OCI-LY1 (cell line): ENCODE results near the gene MDGA2.

ENCODE experiments used
- H2AFZ ChIP-seq: fragments of 200-600 bp; sonication (generic), shearing (Covaris generic); 2 replicates; pipeline ENCODE4 v1.6.0; 2014; ENCODE audit warnings: antibody characterized with exemption, mild to moderate bottlenecking, low read length
- H3F3A ChIP-seq: fragments of 200-600 bp; sonication (generic), shearing (Covaris generic); 2 replicates; pipeline ENCODE4 v1.6.0; 2014; ENCODE audit warnings: mild to moderate bottlenecking, antibody characterized with exemption, low read length, moderate library complexity; ENCODE audit not compliant: insufficient read depth
- H3K27ac ChIP-seq: fragments of 200-600 bp; sonication (generic); 2 replicates; pipeline ENCODE4 v1.5.1; 2014; ENCODE audit warnings: low read length, mixed run types, mild to moderate bottlenecking, low read depth; ENCODE audit not compliant: poor library complexity, severe bottlenecking
- H3K27me3 ChIP-seq: fragments of 200-600 bp; sonication (generic); 2 replicates; pipeline ENCODE4 v1.6.0; 2014; ENCODE audit warnings: antibody characterized with exemption, mild to moderate bottlenecking, low read length, moderate library complexity; ENCODE audit not compliant: insufficient read depth
- H3K36me3 ChIP-seq: fragments of 200-600 bp; sonication (generic); 2 replicates; pipeline ENCODE4 v1.6.1; 2014; ENCODE audit warnings: mild to moderate bottlenecking, antibody characterized with exemption, low read length, moderate library complexity, mixed read lengths; ENCODE audit not compliant: insufficient read depth
- H3K4me1 ChIP-seq: fragments of 200-600 bp; sonication (generic); 2 replicates; pipeline ENCODE4 v1.5.1; 2014; ENCODE audit warnings: mild to moderate bottlenecking, low read length, moderate library complexity; ENCODE audit not compliant: insufficient read depth, severe bottlenecking
- H3K4me2 ChIP-seq: fragments of 200-600 bp; sonication (generic), shearing (Covaris generic); 2 replicates; pipeline ENCODE4 v1.6.1; 2014; ENCODE audit warnings: low read length
- H3K4me3 ChIP-seq: fragments of 200-600 bp; sonication (generic); 2 replicates; pipeline ENCODE4 v1.5.1; 2014; ENCODE audit warnings: low read length, low read depth, mild to moderate bottlenecking, mixed read lengths; ENCODE audit not compliant: poor library complexity, severe bottlenecking
- H3K79me2 ChIP-seq: fragments of 200-600 bp; shearing (Covaris generic); 2 replicates; pipeline ENCODE4 v1.6.1; 2016; ENCODE audit warnings: mixed run types, low read length, mixed read lengths; ENCODE audit not compliant: insufficient read depth
- H3K9ac ChIP-seq: fragments of 200-600 bp; sonication (generic), shearing (Covaris generic); 2 replicates; pipeline ENCODE4 v1.6.1; 2014; ENCODE audit warnings: mild to moderate bottlenecking, low read length, mixed read lengths
- H3K9me2 ChIP-seq: fragments of 200-600 bp; sonication (generic), shearing (Covaris generic); 2 replicates; pipeline ENCODE4 v1.6.1; 2014; ENCODE audit warnings: low read depth, mild to moderate bottlenecking, low read length, mixed read lengths
- H3K9me3 ChIP-seq: fragments of 200-600 bp; shearing (Covaris generic); 2 replicates; pipeline ENCODE4 v1.6.1; 2014; ENCODE audit warnings: low read length, mixed read lengths
- H4K20me1 ChIP-seq: fragments of 200-600 bp; sonication (generic), shearing (Covaris generic); 2 replicates; pipeline ENCODE4 v1.6.0; 2016; ENCODE audit warnings: mild to moderate bottlenecking, low read length; ENCODE audit not compliant: insufficient read depth
- CTCF ChIP-seq: fragments of 200-600 bp; sonication (generic), shearing (Covaris generic); IDR thresholded peaks from 2 replicates; pipeline ENCODE4 v1.5.1; 2017; ENCODE audit warnings: mild to moderate bottlenecking, antibody characterized with exemption, low read length, moderate library complexity, mixed read lengths
- EZH2 ChIP-seq: fragments of 200-600 bp; sonication (generic), shearing (Covaris generic); IDR thresholded peaks from 2 replicates; pipeline ENCODE4 v1.8.0; 2017; ENCODE audit warnings: borderline replicate concordance, mixed run types, mild to moderate bottlenecking, antibody characterized with exemption, low read length, moderate library complexity, mixed read lengths

Gene MDGA2

GRCh38 chr14:47332106-47332505 is 343.3 kb downstream of the MDGA2 start:
- no peak overlapping the region for H3K4me3 ChIP-seq
- no peaks in the 10 kb centered on the region for H3K27me3 ChIP-seq
- no peaks in the 10 kb centered on the region for H3K9me2 ChIP-seq
- H3K36me3 ChIP-seq: no peaks in the 10 kb centered on the region
- no peaks in the 10 kb centered on the region for H3F3A ChIP-seq
- TF ChIP-seq EZH2 (no peak), CTCF (no peak)
- no peak overlapping the region for H3K9ac ChIP-seq
- no peaks in the 10 kb centered on the region for H4K20me1 ChIP-seq
- no peaks in the 10 kb centered on the region for H3K79me2 ChIP-seq
- no peaks in the 10 kb centered on the region for H3K4me1 ChIP-seq
- H3K27ac ChIP-seq: no peak overlapping the region
- H3K9me3 ChIP-seq: no peaks in the 10 kb centered on the region
- H2AFZ ChIP-seq: no peak overlapping the region
- no peak overlapping the region for H3K4me2 ChIP-seq

GRCh38 chr14:47328376-47328775 is 347.0 kb downstream of the MDGA2 start:
- no peaks in the 10 kb centered on the region for H3K9me2 ChIP-seq
- no peak overlapping the region for H3K27ac ChIP-seq
- H2AFZ ChIP-seq: no peak overlapping the region
- TF ChIP-seq CTCF (no peak), EZH2 (no peak)
- H4K20me1 ChIP-seq: no peaks in the 10 kb centered on the region
- no peaks in the 10 kb centered on the region for H3K36me3 ChIP-seq
- no peaks in the 10 kb centered on the region for H3K4me1 ChIP-seq
- H3K4me3 ChIP-seq: no peak overlapping the region
- no peaks in the 10 kb centered on the region for H3K27me3 ChIP-seq
- H3K4me2 ChIP-seq: no peak overlapping the region
- H3F3A ChIP-seq: no peaks in the 10 kb centered on the region
- no peaks in the 10 kb centered on the region for H3K9me3 ChIP-seq
- no peak overlapping the region for H3K9ac ChIP-seq
- no peaks in the 10 kb centered on the region for H3K79me2 ChIP-seq

GRCh38 chr14:47327336-47327735 is 348.1 kb downstream of the MDGA2 start:
- Histone ChIP-seq H2AFZ (no peak overlapping the region), H4K20me1 (no peaks in the 10 kb centered on the region), H3K9me2 (no peaks in the 10 kb centered on the region), H3K4me1 (no peaks in the 10 kb centered on the region), H3K27ac (no peak overlapping the region), H3K27me3 (no peaks in the 10 kb centered on the region), H3F3A (no peaks in the 10 kb centered on the region), H3K79me2 (no peaks in the 10 kb centered on the region), H3K4me2 (no peak overlapping the region), H3K36me3 (no peaks in the 10 kb centered on the region), H3K9me3 (no peaks in the 10 kb centered on the region), H3K9ac (no peak overlapping the region), H3K4me3 (no peak overlapping the region)
- TF ChIP-seq EZH2 (no peak), CTCF (no peak)
